ENCODE data around the gene ADCK1. TPM values are rescaled to one million over a fixed set of nuclear protein-coding genes. Genes with fewer than 3 reads are reported as not detected.

ADCK1 gene
- total RNA-seq, 4 donors from 2014 or later, result 10.7 to 33.0 (median 18.9) TPM

DNA sequence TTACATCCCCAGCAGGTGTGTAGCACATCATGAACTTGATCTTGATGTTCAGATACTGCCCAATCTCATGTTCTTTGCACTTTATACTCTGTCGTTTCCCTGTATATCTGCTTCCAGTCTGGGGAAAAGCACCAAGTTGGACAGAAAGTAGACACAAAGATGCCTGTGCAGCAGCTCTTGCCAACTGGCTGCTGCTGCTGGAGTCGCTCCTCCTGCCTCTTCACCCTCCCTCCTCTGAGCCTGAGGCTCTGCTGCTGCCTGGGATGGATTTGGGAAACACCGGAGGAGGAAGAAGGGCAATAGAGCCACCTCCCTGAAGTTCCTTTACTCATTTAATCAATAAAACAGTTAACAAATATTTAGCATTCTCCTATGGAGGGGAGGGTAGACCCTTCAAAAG, 32.4 kb downstream of the ADCK1 start:
- H3K9me3 ChIP-seq, result no peaks in the 10 kb centered on the region
- no peaks in the 10 kb centered on the region for H3K4me1 ChIP-seq
- no peak overlapping the region for H3K4me3 ChIP-seq
- H3K27me3 ChIP-seq, result no peaks in the 10 kb centered on the region
- no peak overlapping the region for H3K27ac ChIP-seq
- peaks cover 0 to 20% (median 0%) of the 10 kb centered on the region in 3 donors for H3K36me3 ChIP-seq
- no peak for TF ChIP-seq POLR2A (IDR thresholded peaks at IDR 0.05)
- TF ChIP-seq, protein P1, sequence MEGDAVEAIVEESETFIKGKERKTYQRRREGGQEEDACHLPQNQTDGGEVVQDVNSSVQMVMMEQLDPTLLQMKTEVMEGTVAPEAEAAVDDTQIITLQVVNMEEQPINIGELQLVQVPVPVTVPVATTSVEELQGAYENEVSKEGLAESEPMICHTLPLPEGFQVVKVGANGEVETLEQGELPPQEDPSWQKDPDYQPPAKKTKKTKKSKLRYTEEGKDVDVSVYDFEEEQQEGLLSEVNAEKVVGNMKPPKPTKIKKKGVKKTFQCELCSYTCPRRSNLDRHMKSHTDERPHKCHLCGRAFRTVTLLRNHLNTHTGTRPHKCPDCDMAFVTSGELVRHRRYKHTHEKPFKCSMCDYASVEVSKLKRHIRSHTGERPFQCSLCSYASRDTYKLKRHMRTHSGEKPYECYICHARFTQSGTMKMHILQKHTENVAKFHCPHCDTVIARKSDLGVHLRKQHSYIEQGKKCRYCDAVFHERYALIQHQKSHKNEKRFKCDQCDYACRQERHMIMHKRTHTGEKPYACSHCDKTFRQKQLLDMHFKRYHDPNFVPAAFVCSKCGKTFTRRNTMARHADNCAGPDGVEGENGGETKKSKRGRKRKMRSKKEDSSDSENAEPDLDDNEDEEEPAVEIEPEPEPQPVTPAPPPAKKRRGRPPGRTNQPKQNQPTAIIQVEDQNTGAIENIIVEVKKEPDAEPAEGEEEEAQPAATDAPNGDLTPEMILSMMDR (IDR thresholded peaks at IDR 0.05), result no peak
- no peak for DNase-seq

DNA sequence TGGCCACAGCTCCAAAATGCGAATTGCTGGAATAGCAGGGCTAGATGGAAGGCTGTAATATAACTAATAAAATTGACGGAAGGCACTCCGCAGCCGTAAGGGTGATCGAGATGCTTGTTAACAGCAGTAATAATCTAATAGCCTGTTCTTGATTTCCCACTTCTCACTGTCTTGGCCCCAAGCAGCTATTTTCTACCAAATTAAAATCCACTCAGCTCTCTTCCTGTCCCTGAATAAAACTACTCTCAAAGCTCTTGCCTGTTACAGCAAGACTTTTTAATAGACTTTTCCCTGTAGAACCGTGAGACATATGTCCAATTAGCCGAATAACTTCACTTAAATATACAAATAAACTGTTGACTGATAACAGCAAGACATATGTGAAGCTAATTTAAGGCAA, 38.0 kb downstream of the ADCK1 start:
- Histone ChIP-seq H3K9me3 (no peaks in the 10 kb centered on the region), H3K27me3 (no peaks in the 10 kb centered on the region), H3K4me3 (no peak overlapping the region), H3K36me3 (no peaks in the 10 kb centered on the region), H3K27ac (no peak overlapping the region), H3K4me1 (no peaks in the 10 kb centered on the region)
- no peak for DNase-seq
- TF ChIP-seq POLR2A (IDR thresholded peaks at IDR 0.05), result no peak
- TF ChIP-seq, protein P1 (IDR thresholded peaks at IDR 0.05), result no peak

DNA sequence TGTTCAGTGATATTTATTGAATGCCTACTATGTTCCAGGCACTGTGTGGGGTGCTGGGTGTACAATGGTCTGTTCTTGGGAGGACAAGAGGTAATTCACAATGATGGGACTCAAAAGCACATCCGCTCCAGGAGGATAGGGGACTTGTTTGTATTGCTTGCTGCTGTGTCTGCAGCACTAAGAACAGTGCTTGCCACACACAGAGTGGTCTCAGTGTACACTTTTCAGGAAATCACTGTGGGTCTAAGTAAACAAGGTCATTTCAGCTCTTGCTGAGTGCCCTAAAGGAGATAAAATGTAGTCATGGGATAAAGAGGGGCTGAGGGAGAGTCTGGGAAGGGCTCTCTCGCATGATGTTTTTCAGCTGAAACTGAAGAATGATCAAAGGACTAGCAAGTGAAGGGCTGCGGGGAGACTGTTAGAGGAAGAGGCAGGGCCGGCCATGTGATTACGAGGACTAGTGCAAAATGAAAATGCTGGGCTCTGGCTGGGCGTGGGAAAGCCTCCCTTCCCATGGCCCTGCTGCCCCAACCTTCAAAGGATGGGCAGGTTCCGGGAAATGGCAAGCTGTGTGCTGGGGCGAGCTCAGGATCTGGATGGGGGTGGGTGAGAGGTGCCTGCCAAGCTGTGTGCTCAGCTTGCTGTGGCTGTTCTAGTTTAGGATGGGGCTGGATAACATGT, 39.1 kb downstream of the ADCK1 start:
- no peaks in the 10 kb centered on the region for H3K9me3 ChIP-seq
- H3K27me3 ChIP-seq, result no peaks in the 10 kb centered on the region
- no peaks in the 10 kb centered on the region for H3K4me1 ChIP-seq
- H3K27ac ChIP-seq, result no peak overlapping the region
- H3K4me3 ChIP-seq, result no peak overlapping the region
- TF ChIP-seq, protein P1 (IDR thresholded peaks at IDR 0.05), result no peak
- TF ChIP-seq POLR2A (IDR thresholded peaks at IDR 0.05), result no peak
- no peaks in the 10 kb centered on the region for H3K36me3 ChIP-seq
- no peak for DNase-seq

DNA sequence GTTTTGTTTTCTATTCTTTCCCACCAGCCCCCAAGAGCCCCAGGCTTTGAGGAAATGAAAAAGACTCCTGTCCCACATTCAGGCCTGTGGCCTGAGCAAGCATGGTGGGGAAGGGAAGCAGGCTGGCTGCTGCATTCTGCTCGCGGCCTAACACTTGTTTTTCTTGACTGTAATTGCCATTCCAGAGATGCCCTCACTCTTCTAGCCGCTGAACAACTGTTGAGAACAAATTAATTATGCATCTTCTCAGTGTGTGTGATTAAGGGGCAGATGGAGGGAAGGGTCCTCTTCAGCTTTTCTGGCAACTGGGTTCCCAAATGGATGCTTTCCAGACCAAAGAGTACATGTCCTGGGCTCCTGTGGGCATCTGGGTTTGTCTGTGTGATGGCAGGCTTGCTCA, 43.3 kb downstream of the ADCK1 start:
- H3K9me3 ChIP-seq, result no peaks in the 10 kb centered on the region
- TF ChIP-seq, protein P1 (IDR thresholded peaks at IDR 0.05), result no peak
- no peak for TF ChIP-seq POLR2A (IDR thresholded peaks at IDR 0.05)
- H3K4me1 ChIP-seq, result no peaks in the 10 kb centered on the region
- H3K27ac ChIP-seq, result no peak overlapping the region
- no peaks in the 10 kb centered on the region for H3K36me3 ChIP-seq
- no peaks in the 10 kb centered on the region for H3K27me3 ChIP-seq
- DNase-seq, result no peak
- H3K4me3 ChIP-seq, result no peak overlapping the region

DNA sequence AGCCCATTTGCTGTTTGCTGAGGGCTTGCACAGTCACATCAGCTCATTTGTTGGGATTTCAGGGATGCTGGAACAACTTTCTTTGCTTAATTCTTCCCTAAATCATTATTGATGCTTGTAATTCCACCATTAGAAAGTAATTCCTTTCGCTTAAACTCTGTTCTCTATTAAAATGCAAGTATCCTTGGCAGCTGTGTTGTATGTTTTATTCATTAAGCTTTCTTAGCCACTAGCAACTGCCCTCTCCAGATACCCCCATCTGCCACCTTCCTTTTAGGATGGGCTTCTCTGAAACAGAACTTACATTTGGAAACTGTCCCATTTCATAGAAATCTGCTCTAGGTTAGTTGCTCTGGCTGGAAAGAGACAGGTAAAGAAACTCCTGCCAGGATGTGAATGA, 43.7 kb downstream of the ADCK1 start:
- Histone ChIP-seq H3K4me1 (no peaks in the 10 kb centered on the region), H3K27ac (no peak overlapping the region), H3K9me3 (no peaks in the 10 kb centered on the region), H3K27me3 (no peaks in the 10 kb centered on the region), H3K36me3 (no peaks in the 10 kb centered on the region), H3K4me3 (no peak overlapping the region)
- TF ChIP-seq, protein P1 (IDR thresholded peaks at IDR 0.05), result no peak
- no peak for TF ChIP-seq POLR2A (IDR thresholded peaks at IDR 0.05)
- DNase-seq, result no peak

DNA sequence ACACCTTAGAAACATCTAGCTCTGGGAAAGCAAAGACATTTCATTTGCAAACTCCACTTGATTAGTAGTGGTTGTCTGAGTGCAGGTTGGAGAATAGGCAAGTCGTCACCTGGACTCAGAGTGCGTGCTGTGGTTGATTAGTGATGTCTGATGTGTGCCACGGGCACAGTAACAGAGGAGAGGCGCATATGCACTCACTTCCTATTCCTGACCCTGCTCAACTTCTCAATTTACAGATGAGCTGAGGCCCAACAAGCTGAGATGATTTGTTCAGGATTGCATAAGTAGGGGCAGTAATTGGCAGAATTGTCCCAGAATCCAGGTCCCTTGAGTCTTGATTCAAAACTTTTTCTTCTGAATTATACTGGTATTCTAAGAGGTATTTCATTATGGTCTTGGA, 44.9 kb downstream of the ADCK1 start:
- TF ChIP-seq, protein P1 (IDR thresholded peaks at IDR 0.05), result no peak
- TF ChIP-seq POLR2A (IDR thresholded peaks at IDR 0.05), result no peak
- no peak for DNase-seq
- Histone ChIP-seq H3K4me1 (no peaks in the 10 kb centered on the region), H3K36me3 (no peaks in the 10 kb centered on the region), H3K27ac (no peak overlapping the region), H3K9me3 (no peaks in the 10 kb centered on the region), H3K4me3 (no peak overlapping the region), H3K27me3 (no peaks in the 10 kb centered on the region)

Measured in Peyer's patch (tissue), 4 donors.